Body of pancreas (tissue), 4 donors: ENCODE data around the gene TM9SF1.

Source experiments
- POLR2A ChIP-seq, 3 donors: fragments of 450-650 bp; IDR thresholded peaks; one replicate each; pipeline ENCODE4 v1.6.1; 2016; ENCODE audit warnings: antibody characterized with exemption in 3 of 3, mild to moderate bottlenecking in 2 of 3
- TF ChIP-seq, protein P1 (sequence below), 7 experiments: fragments of 450-650 bp in 4 of 7; fragments of 200-600 bp in 3 of 7; sonication (generic) in 3 of 7; IDR thresholded peaks; one replicate each; pipeline ENCODE4 v1.5.1; 2016 to 2019; ENCODE audit warnings: antibody characterized with exemption in 7 of 7

DNA sequence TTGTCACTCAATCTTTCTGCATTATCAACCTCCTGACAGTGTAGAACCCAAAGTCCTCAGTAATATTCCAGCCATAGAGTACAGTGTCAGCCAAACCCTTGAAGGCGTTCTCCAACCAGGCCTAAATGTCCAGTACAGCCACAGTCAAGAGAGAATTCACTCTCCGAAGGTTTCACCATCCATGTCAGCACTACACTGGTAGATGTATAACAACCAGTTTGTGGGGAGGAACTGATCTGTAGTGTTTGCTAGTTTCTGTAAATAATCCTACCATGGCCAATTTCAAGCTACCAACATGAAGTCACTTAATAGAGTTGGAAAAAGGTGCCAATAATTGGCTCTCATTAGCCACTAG is 21.1 kb upstream of the TM9SF1 start:
- TF ChIP-seq, protein P1, sequence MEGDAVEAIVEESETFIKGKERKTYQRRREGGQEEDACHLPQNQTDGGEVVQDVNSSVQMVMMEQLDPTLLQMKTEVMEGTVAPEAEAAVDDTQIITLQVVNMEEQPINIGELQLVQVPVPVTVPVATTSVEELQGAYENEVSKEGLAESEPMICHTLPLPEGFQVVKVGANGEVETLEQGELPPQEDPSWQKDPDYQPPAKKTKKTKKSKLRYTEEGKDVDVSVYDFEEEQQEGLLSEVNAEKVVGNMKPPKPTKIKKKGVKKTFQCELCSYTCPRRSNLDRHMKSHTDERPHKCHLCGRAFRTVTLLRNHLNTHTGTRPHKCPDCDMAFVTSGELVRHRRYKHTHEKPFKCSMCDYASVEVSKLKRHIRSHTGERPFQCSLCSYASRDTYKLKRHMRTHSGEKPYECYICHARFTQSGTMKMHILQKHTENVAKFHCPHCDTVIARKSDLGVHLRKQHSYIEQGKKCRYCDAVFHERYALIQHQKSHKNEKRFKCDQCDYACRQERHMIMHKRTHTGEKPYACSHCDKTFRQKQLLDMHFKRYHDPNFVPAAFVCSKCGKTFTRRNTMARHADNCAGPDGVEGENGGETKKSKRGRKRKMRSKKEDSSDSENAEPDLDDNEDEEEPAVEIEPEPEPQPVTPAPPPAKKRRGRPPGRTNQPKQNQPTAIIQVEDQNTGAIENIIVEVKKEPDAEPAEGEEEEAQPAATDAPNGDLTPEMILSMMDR (IDR thresholded peaks at IDR 0.05): no peak
- no peak for TF ChIP-seq POLR2A (IDR thresholded peaks at IDR 0.05)
